Keratinocyte (primary cell): Measurements from ENCODE around the gene STRA6. TPM values are rescaled to one million over a fixed set of nuclear protein-coding genes. Genes with fewer than 3 reads are reported as not detected.

Experiments used
- DNase-seq: peaks from one replicate; pipeline ENCODE4 v3.0.0-alpha.2; 2011; ENCODE audit warnings: low read depth, missing footprints, low spot score
- FAIRE-seq: peaks from 2 replicates; lab custom pipeline; 2011; peaks lifted over from hg19 to GRCh38; lab: Jason Lieb, UNC
- H2AFZ ChIP-seq: 2 replicates; pipeline ENCODE4 v1.6.0; 2012; ENCODE audit warnings: low read length, control low read depth, inconsistent platforms; ENCODE audit not compliant: control insufficient read depth
- H3K27ac ChIP-seq: 2 replicates; pipeline ENCODE4 v1.5.1; 2011; ENCODE audit warnings: low read length; ENCODE audit not compliant: control insufficient read depth, insufficient read depth
- H3K27me3 ChIP-seq: 3 replicates; pipeline ENCODE4 v1.6.0; 2011; ENCODE audit warnings: low read length; ENCODE audit not compliant: control insufficient read depth, insufficient read depth; ENCODE audit errors: extremely low read depth
- H3K36me3 ChIP-seq, 2 experiments: 2 replicates in 1 of 2; 3 replicates in 1 of 2; pipeline ENCODE4 v1.5.1; 2011; ENCODE audit warnings: low read length in 2 of 2, mild to moderate bottlenecking in 1 of 2; ENCODE audit not compliant: control insufficient read depth in 2 of 2, insufficient read depth in 2 of 2; ENCODE audit errors: extremely low read depth in 1 of 2
- H3K4me1 ChIP-seq: 3 replicates; pipeline ENCODE4 v1.5.1; 2011; ENCODE audit warnings: low read length; ENCODE audit not compliant: control insufficient read depth, insufficient read depth; ENCODE audit errors: extremely low read depth
- H3K4me2 ChIP-seq: 3 replicates; pipeline ENCODE4 v1.6.0; 2011; ENCODE audit warnings: low read depth, low read length; ENCODE audit not compliant: control insufficient read depth, insufficient read depth; ENCODE audit errors: extremely low read depth
- H3K4me3 ChIP-seq, 3 experiments: fragments of 200-600 bp in 1 of 3; sonication (generic) in 1 of 3; 2 replicates in 2 of 3; 3 replicates in 1 of 3; pipeline ENCODE4 v1.5.1; 2011 to 2016; ENCODE audit warnings: low read length in 3 of 3, mild to moderate bottlenecking in 3 of 3, control low read depth in 2 of 3, inconsistent platforms in 1 of 3, low read depth in 1 of 3, mixed read lengths in 1 of 3, mixed run types in 1 of 3, moderate library complexity in 1 of 3; ENCODE audit not compliant: control insufficient read depth in 2 of 3, insufficient read depth in 2 of 3; ENCODE audit errors: extremely low read depth in 1 of 3
- H3K79me2 ChIP-seq: 2 replicates; pipeline ENCODE4 v1.6.0; 2012; ENCODE audit warnings: low read length; ENCODE audit not compliant: control insufficient read depth, insufficient read depth
- H3K9ac ChIP-seq: 3 replicates; pipeline ENCODE4 v1.6.0; 2011; ENCODE audit warnings: low read length; ENCODE audit not compliant: control insufficient read depth, insufficient read depth; ENCODE audit errors: extremely low read depth
- H3K9me1 ChIP-seq: 3 replicates; pipeline ENCODE4 v1.6.0; 2011; ENCODE audit warnings: low read length; ENCODE audit not compliant: control insufficient read depth, insufficient read depth; ENCODE audit errors: extremely low read depth
- H3K9me3 ChIP-seq: 2 replicates; pipeline ENCODE4 v1.5.1; 2012; ENCODE audit warnings: low read depth, low read length; ENCODE audit not compliant: control insufficient read depth
- H4K20me1 ChIP-seq: 3 replicates; pipeline ENCODE4 v1.6.0; 2011; ENCODE audit warnings: low read length; ENCODE audit not compliant: control insufficient read depth, insufficient read depth; ENCODE audit errors: extremely low read depth
- CTCF ChIP-seq, 3 experiments: IDR thresholded peaks in 1 of 3; conservative IDR thresholded peaks in 1 of 3; optimal IDR thresholded peaks in 1 of 3; 2 replicates in 2 of 3; 3 replicates in 1 of 3; pipeline versions ENCODE3 to v1.5.1; 2011; ENCODE audit warnings: low read length in 3 of 3, mild to moderate bottlenecking in 3 of 3, moderate library complexity in 2 of 3, control low read depth in 1 of 3, inconsistent platforms in 1 of 3; ENCODE audit not compliant: insufficient read depth in 2 of 3; ENCODE audit errors: extremely low read depth in 1 of 3
- EZH2 ChIP-seq: IDR thresholded peaks from one replicate; pipeline ENCODE4 v1.6.1; 2012; ENCODE audit warnings: inconsistent platforms, mild to moderate bottlenecking, low read length, moderate library complexity
- dilution Hi-C: fragments of 300-500 bp; cut with MboI; formaldehyde crosslinking; loops from one replicate; pipeline ENCODE4 v1.7.0; 2020; ENCODE audit warnings: low sequenced_read_pairs; ENCODE audit not compliant: extremely low pct_ligation_motif_present
- polyA plus RNA-seq, 5 experiments: library from polyadenylated mRNA; depleted of rRNA in 3 of 5; stranded (reverse) in 3 of 5; stranded (forward) in 1 of 5; unstranded in 1 of 5; fragments of >200 nt; gene quantifications; 1 replicate in 1 of 5; 2 replicates in 3 of 5; 3 replicates in 1 of 5; pipeline versions ENCODE4 v1.2.1 to v1.2.3, GENCODE V29; 2011 to 2012; ENCODE audit warnings: missing spikeins in 2 of 5, low read depth in 1 of 5, low replicate concordance in 1 of 5

Gene STRA6
- polyA plus RNA-seq, 1 donor (not counting 4 experiments of a cell fraction or from before 2014, with no cell fraction given): not detected

DNA sequence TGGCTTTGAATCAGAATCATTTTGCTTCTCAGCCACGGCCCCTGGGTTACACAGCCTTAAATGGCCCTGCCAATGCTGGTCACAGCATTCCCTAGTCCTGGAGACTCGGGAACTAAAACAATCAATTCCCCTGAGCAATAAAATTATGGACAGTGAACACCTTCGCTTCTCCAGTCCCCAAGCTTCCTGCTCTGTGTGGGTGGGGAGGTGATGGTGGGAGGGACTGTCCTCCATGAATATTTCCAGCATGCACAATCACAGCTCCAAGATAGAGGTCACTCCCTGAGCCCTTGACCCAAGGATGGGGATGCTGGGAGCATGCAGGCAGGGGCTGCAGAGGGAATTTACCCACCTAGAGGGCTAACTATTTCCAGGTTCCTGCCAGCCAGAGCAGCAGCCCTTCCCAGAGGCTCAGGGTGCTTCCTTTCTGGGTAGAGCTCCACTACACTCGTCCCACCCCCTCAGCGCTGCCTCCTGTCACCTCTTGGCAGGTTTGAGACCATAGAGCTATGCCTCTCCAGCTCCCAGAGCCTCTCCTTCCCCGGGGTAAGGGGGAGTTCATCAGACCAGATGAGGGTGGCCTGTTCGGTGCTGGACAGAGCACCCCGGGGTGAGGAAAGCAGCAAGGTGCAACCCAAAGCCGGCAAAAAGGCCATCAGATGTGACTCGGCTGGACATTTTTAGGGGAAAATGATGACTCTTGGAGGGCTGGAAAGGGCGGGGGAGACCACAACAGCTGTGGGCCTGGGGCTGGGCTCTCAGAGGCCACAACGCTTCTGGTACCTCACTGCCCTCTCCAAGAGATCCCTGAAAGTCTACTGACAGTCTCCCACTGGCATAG, 19.0 kb upstream of the STRA6 start:
- TF ChIP-seq EZH2: peak; percentile 21
- no peak for TF ChIP-seq CTCF (optimal IDR thresholded peaks at IDR 0.05 in 1 of 3, IDR thresholded peaks at IDR 0.05 in 1 of 3, conservative IDR thresholded peaks at IDR 0.05 in 1 of 3; ENCODE audit: extremely low read depth in 1 of 3, insufficient read depth in 2 of 3, low read length in 3 of 3)
- H3K79me2 ChIP-seq: no peaks in the 10 kb centered on the region
- dilution Hi-C loops: no loop called here

DNA sequence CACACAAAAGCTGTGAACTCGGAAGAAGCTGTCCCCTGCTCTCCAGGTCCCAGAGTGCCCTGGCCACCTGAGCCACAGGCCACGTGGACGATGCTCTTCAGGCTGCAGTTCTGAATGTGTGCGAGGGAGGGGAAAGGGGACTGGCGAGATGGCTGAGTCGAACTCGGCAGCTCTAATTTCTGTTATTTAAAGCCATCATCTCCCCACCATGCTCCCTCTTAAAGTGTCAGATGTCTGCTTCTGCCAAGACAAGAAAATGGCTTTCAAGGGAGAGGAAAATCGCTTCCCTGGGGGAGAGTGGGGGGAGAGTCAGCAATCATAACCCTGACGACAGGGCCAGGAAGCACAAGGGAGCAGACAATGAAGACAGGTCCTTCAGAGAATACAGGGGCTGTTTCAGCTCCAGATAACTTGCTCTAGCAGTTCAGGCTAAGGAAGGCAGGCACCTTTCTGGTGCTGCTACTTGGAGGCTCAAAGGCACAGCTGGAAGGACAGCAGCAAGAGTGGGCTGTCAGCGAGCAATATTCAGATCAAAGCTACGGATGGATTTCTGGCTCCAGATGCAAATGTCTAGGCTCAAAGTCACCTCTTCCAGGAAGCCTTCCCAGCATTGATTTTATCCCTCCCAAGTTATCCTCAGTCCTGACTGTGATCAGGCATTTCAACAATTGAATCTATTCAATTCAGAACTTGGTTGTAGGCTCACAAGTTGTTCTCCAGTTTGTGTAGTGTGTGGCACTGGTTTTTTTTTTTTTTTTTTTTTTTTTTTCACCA, 18.1 kb upstream of the STRA6 start:
- Histone ChIP-seq H3K27me3 (peaks cover 60% of the 10 kb centered on the region), H3K4me2 (no peak overlapping the region)
- dilution Hi-C loops: no loop called here

More for the DNA sequence above, 19.0 kb upstream of the STRA6 start:
- no peak overlapping the region for H2AFZ ChIP-seq
- no peaks in the 10 kb centered on the region for H3K36me3 ChIP-seq
- no peaks in the 10 kb centered on the region for H3K4me1 ChIP-seq
- no peaks in the 10 kb centered on the region for H3K9me1 ChIP-seq
- FAIRE-seq: no peak
- H3K4me3 ChIP-seq: no peak overlapping the region
- H3K9me3 ChIP-seq: no peaks in the 10 kb centered on the region
- no peak overlapping the region for H3K27ac ChIP-seq
- H3K4me2 ChIP-seq: no peak overlapping the region
- no peak overlapping the region for H3K9ac ChIP-seq
- H4K20me1 ChIP-seq: no peaks in the 10 kb centered on the region
- peaks cover 52% of the 10 kb centered on the region for H3K27me3 ChIP-seq
- DNase-seq: no peak

More for the DNA sequence above, 18.1 kb upstream of the STRA6 start:
- peak; percentile 34 for FAIRE-seq
- no peaks in the 10 kb centered on the region for H3K9me3 ChIP-seq
- H3K9me1 ChIP-seq: no peaks in the 10 kb centered on the region
- no peak overlapping the region for H2AFZ ChIP-seq
- no peak for DNase-seq
- no peaks in the 10 kb centered on the region for H3K36me3 ChIP-seq
- H3K79me2 ChIP-seq: no peaks in the 10 kb centered on the region
- no peaks in the 10 kb centered on the region for H4K20me1 ChIP-seq
- no peak overlapping the region for H3K4me3 ChIP-seq
- no peaks in the 10 kb centered on the region for H3K4me1 ChIP-seq
- H3K27ac ChIP-seq: no peak overlapping the region
- H3K9ac ChIP-seq: no peak overlapping the region
- no peak for TF ChIP-seq CTCF (optimal IDR thresholded peaks at IDR 0.05 in 1 of 3, IDR thresholded peaks at IDR 0.05 in 1 of 3, conservative IDR thresholded peaks at IDR 0.05 in 1 of 3; ENCODE audit: extremely low read depth in 1 of 3, insufficient read depth in 2 of 3, low read length in 3 of 3)
- TF ChIP-seq EZH2: no peak
